Umbilical cord (tissue), 2 donors: ENCODE measurements around the gene CDH4. TPM values are rescaled to one million over a fixed set of nuclear protein-coding genes. Genes with fewer than 3 reads are reported as not detected.
A peak's percentile ranks its signal among the peaks of the same experiment; 100 is the strongest.

Experiments used
- DNase-seq: peaks from one replicate; pipeline ENCODE4 v3.0.0-alpha.2; 2015; ENCODE audit warnings: low spot score
- total RNA-seq: library from RNA; depleted of rRNA; stranded (reverse); fragments of >200 nt; gene quantifications from one replicate; pipeline ENCODE4 v1.2.3, GENCODE V29; 2014; ENCODE audit warnings: low replicate concordance; ENCODE audit not compliant: insufficient read depth

CDH4 gene
- total RNA-seq, 1 donor from 2014 or later: 0.48 TPM

- no peak for DNase-seq
These were observed 235.4 kb downstream of the CDH4 start for GRCh38 chr20:61487346-61487996.

GRCh38 chr20:61487997-61488371, 235.9 kb downstream of the CDH4 start:
- no peak for DNase-seq

- DNase-seq: no peak
These were observed 238.7 kb downstream of the CDH4 start for GRCh38 chr20:61490721-61491120.

GRCh38 chr20:61492065-61492464, 240.0 kb downstream of the CDH4 start:
- DNase-seq: no peak

- no peak for DNase-seq
These were observed 241.8 kb downstream of the CDH4 start for GRCh38 chr20:61493798-61494305.

GRCh38 chr20:61494763-61495575, 242.9 kb downstream of the CDH4 start:
- DNase-seq: no peak

- DNase-seq: no peak
These were observed 245.1 kb downstream of the CDH4 start for GRCh38 chr20:61497029-61497627.

- DNase-seq: no peak
These were observed 247.9 kb downstream of the CDH4 start for GRCh38 chr20:61499859-61500554.

- peak; percentile 53 for DNase-seq
These were observed 248.8 kb downstream of the CDH4 start for GRCh38 chr20:61500791-61501321.

GRCh38 chr20:61502433-61502832, 250.4 kb downstream of the CDH4 start:
- DNase-seq: no peak

- DNase-seq: no peak
These were observed 251.0 kb downstream of the CDH4 start for GRCh38 chr20:61503106-61503505.

GRCh38 chr20:61505508-61505907, 253.4 kb downstream of the CDH4 start:
- DNase-seq: no peak

GRCh38 chr20:61507778-61508177, 255.7 kb downstream of the CDH4 start:
- no peak for DNase-seq

- DNase-seq: no peak
These were observed 256.4 kb downstream of the CDH4 start for GRCh38 chr20:61508301-61509096.

- no peak for DNase-seq
These were observed 258.8 kb downstream of the CDH4 start for GRCh38 chr20:61510778-61511330.

GRCh38 chr20:61512475-61512874, 260.4 kb downstream of the CDH4 start:
- no peak for DNase-seq

- DNase-seq: no peak
These were observed 261.3 kb downstream of the CDH4 start for GRCh38 chr20:61513124-61514017.

- no peak for DNase-seq
These were observed 261.9 kb downstream of the CDH4 start for GRCh38 chr20:61514018-61514365.

- no peak for DNase-seq
These were observed 262.3 kb downstream of the CDH4 start for GRCh38 chr20:61514396-61514795.
